ENCODE measurements around the gene HILPDA. TPM values are rescaled to one million over a fixed set of nuclear protein-coding genes. Genes with fewer than 3 reads are reported as not detected.

Gene HILPDA
- total and polyA plus RNA-seq, 9 of the 15 experiments (the other 6 are each of a cell fraction or from before 2014, with no cell fraction given) = 8.3 to 71.8 (median 23.5) TPM

- no peak for TF ChIP-seq NR0B1 (IDR thresholded peaks at IDR 0.05; ENCODE audit: partially characterized antibody)
- TF ChIP-seq STAT6 (CRISPR knock-in tag; IDR thresholded peaks at IDR 0.05) = no peak
- TF ChIP-seq ZBTB43 (CRISPR knock-in tag; IDR thresholded peaks at IDR 0.05) = no peak
- TF ChIP-seq ARID1B (IDR thresholded peaks at IDR 0.05) = no peak
- no peak for TF ChIP-seq ZHX1 (conservative IDR thresholded peaks at IDR 0.05; ENCODE audit: low read length)
- TF ChIP-seq PCBP1 (IDR thresholded peaks at IDR 0.05; ENCODE audit: low read depth, low read length, poor library complexity, severe bottlenecking) = no peak
These were observed 3.3 kb downstream of the HILPDA start (continued) for GRCh38 chr7:128458956-128459355.

All from K562 (cell line).